HG03135 (cell line): ENCODE data around the gene SETD1B.

Source experiments
- ATAC-seq: cut with Tn5 transposase; IDR thresholded peaks from one replicate; pipeline ENCODE4 v1.9.1; 2021; ENCODE audit warnings: mild to moderate bottlenecking, moderate library complexity; ENCODE audit not compliant: unreplicated experiment

Gene SETD1B

DNA sequence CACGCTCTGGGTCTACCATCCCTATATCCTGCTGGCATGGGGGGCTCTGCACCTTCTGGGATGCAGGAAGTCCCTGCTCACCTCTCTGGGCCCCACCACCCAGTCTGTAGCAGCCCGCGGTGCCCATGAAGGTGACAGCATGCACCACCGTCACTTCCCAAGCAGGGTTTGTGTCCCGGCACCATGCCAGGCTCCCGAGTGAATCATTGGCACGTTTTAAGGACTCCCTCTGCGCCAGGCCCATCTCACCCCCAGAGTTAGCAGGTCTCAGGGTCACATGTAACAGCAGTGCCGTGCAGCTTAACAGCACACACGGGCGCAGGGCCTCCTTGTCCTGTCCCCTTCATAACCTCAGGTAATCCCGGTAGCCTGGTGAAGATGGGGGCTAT lies 19.9 kb downstream of the SETD1B start:
- ATAC-seq = no peak

DNA sequence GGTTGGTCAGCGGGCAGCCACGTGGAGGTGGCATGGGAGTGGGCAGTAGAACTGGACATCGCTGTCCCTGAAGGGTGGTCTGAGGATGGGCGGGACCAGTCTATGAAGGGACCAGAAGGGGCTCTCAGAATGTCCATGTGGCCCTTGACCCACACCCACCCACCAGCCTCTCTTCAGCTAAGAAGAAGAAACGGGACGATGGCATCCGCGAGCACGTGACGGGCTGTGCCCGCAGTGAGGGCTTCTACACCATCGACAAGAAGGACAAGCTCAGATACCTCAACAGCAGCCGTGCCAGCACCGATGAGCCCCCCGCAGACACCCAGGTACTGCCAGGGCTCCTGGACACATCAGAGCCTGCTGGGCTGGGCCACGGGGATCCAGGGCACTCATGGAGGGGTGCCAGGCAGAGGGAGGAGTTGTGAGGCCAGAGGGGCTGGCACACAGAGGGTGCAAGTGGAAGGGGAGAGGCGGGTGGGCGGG lies 21.3 kb downstream of the SETD1B start:
- no peak for ATAC-seq

DNA sequence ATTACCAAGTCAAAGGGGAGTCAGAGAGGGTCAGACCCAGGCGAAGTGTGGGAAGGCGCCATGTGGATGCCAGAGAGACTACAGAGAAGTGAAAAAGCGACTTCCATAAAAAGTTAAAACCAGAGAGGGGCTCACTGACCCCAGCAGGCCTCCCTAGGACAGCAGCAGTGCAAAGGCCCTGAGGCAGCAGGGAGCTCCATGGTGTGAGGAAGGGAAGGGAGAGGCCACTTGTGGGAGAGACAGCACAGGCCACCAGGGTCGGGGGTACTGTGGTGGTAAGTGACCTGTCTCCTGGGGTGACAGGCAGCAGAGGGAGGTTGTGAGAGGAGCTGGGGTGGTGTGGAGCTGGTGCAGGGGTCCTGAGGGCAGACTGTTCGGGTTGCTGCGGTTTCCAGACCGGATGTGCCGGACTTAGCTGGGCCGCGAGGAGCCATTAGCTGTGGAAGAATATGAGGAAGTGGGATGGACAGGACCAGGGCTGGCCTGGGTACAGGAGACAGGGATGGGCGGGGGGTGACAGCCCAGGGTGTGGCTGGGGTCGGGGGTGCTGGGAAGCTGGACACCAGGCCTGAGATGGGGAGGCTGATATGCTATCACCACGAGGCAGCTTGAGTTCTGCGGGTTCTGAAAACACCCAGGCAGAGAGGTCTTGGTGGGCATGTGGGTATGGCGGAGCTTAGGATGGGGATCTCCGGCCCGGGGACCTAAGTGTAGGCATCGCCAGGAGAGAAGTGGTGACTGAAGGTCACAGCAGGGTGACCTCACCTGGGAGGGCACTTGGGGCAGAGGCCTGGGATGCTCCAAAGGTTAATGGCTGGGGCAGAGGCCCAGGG lies 22.7 kb downstream of the SETD1B start:
- ATAC-seq = no peak

DNA sequence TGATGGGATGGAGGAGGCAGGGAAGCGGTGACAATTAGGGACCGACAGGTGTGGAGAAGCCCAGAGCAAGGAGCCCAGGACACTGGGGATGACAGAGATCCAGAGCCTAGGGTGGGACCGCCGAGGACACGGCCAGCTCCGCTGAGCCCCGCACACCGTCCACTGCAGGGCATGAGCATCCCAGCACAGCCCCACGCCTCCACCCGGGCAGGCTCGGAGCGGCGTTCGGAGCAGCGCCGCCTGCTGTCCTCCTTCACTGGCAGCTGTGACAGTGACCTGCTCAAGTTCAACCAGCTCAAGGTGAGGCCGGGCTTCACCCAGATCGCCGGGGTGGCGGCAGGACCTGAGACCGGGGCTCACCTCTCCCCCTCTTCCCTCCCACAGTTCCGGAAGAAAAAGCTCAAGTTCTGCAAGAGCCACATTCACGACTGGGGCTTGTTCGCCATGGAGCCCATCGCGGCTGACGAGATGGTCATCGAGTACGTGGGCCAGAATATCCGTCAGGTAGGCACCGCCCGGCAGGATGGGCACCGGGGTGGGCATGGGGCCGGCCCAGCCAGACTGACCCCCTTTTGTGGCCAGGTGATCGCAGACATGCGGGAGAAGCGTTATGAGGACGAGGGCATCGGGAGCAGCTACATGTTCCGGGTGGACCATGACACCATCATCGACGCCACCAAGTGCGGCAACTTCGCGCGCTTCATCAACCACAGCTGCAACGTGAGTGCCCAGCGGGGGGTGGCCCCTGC lies 23.7 kb downstream of the SETD1B start:
- no peak for ATAC-seq

DNA sequence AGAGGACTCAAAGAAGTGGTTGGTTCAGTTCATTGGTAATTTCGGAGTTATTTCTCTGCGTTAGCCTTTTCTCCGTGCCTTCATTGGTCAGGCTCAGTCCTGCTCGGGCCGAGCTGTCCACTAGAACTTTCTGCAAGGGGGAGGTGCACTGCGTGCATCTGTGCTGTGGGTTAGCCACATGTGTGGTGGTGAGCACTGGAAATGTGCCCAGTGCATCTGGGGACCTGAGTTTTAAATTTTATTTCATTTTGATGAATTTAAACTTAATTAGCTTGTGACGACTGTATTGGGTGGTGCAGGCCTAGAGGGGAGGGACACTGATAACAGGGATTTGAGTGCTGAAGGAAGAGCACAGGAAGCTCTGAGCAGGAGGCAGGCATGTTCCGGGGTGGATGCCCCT lies 24.5 kb downstream of the SETD1B start:
- no peak for ATAC-seq

DNA sequence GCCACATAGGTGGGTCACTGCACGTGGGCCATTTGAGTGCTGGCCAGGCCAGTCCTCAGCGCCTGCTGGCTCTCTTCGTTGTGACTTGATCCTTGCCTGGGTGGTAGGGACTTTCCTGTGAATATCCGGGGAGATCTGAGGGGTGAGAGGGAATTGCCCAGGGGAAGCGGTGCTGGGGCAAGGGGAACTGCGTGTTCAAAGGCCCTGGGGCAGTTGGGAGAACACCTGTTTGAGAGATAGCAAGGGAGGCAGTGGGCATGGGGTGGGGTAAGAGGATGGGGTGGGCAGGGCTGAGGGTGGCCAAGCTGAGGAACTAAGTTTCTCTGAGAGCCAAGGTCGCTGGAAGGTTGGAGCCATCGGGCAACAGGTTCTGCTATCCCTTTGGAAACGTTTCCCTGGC lies 25.0 kb downstream of the SETD1B start:
- ATAC-seq = no peak

DNA sequence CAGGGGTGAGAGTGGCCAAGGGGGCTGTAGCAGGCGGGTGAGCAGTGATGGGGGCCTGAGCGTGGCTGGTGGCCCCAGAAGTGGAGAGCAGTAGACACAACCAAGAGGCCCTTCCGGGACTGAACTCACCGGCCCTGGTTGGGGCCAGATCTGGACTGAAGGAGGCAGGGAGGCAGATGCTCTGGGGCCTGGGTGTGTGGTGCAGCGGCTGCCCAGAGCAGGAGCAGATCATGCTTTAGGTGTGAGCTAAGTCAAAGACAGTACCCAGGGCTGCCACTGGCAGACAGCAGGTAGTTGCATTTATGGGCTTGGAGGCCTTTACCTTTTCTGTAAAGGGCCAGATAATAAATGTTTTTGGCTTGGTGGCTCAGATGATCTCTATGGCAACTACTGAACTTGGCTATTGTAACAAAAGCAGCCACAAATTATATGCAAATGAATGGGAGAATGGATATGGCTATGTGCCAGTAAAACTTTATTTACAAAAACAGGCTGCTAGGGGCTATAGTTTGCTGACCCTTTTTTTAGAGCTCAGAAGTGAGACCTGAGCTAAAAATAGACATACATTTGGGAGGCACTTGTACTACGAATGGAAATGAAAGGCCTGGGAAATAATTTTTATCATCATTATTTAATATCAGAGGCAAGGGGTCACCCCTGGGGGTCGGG lies 25.6 kb downstream of the SETD1B start:
- no peak for ATAC-seq

DNA sequence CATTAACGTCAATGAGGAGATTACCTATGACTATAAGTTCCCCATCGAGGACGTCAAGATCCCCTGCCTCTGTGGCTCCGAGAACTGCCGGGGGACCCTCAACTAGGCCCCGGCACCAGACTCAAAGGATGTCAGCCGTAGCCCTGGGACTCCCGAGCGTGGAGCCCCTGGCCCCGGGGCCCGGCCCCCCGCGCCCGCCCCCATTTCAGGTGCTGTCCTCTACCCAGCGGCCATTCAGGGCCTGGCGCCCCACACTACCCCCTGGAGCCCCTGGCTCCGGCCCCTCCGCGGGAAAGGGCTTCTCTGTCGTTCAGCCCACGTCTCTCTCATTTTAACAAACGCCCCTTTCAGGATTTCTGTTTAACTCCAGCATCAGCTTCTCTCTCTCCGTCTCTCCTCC lies 26.3 kb downstream of the SETD1B start:
- no peak for ATAC-seq

DNA sequence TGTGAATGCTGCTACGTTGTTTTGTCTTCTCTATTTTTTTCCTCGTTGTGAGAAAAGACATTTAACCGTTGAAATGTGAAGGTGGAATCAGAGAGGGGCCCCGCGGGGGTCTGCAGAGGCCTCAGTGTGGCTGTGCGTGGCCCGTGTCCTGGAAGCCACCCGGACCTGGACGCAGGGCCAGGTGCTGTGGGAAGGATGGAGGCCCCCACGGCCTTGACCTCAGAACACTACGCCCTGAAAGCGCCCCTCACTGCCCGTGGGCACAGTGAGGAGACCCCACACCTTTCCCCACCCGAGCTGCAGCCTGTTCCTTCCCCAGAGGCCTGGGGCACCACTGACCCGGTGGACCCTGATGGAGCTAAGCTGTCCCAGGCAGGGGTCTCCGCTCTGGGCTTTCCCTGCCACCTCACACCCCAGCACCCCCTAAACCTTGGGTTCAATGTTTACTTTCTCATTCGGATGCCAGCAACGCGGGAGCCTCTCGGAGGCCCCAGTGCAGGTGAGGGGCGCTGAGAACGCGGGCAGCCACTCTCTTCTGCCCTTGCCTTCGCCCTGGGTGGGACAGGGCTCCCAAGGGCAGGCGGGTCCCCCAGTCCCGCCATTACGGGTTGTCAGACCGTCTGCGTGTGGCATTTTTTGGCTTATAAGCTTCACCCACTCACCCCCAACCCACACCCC lies 26.9 kb downstream of the SETD1B start:
- ATAC-seq = no peak

DNA sequence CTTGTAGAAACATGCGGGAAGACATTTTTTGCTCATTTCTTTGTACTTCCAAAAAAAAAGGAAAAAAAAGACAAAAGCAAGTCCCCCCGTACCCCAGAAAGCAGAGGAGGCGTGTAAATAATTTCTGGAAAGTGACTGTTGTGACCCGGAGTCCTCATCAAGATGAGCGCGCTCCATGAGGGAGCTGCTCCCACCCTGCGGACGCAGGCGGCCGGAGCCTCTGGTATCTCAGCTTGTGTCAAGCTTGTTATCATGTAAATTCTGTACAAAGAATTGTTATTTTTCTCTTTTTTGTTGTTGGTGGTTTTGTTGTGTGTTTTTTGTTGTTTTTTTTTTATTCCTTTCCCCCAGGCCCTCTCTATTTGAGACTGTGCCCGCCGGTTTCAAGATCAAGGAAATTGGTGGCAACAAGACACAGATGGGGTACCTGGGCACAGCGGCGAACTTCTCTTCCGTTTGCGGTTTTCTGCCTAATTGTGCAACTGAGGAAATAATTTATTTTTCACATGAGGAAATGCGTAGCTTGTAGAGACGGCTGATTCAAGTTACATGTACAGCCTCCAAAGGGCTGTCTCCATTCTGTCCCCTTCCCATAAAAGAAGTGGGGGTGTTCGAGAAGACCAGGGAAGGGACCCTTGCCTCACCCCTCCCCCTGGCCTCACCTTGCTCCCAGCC lies 27.9 kb downstream of the SETD1B start:
- no peak for ATAC-seq

DNA sequence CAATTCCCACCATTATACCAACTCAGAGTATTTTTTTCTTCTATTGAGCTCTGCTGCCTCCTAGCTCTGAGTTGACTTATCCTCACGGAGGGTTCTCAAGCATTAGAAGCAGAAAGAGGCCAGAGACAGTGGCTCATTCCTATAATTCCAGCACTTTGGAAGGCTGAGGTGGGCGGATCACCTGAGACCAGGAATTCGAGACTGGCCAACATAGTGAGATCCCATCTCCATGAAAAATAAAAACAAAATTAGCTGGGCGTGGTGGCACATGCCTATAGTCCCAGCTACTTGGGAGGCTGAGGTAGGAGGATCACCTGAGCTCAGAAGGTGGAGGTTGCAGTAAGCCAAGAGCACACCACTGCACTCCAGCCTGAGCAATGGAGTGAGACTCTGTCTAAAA lies 33.9 kb downstream of the SETD1B start:
- no peak for ATAC-seq

DNA sequence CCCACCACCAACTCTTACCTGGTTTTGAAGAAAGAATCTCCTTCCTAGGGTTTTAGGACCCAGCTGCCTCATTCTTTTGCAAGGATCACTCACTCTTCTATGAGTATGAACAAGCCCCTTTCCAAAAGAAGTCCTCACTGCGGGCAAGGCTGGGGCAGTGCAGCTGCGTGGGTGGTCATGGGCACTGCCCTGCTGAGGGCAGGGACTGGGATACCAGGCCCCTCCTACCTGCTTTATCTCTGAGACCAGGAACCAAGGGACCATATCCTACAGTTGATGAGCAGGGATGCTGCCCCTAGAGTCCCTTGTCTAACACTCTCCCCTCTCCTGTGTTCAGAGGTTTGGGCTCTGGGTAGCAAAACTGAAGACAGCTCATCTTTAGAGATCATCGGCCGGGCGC lies 34.3 kb downstream of the SETD1B start:
- no peak for ATAC-seq

DNA sequence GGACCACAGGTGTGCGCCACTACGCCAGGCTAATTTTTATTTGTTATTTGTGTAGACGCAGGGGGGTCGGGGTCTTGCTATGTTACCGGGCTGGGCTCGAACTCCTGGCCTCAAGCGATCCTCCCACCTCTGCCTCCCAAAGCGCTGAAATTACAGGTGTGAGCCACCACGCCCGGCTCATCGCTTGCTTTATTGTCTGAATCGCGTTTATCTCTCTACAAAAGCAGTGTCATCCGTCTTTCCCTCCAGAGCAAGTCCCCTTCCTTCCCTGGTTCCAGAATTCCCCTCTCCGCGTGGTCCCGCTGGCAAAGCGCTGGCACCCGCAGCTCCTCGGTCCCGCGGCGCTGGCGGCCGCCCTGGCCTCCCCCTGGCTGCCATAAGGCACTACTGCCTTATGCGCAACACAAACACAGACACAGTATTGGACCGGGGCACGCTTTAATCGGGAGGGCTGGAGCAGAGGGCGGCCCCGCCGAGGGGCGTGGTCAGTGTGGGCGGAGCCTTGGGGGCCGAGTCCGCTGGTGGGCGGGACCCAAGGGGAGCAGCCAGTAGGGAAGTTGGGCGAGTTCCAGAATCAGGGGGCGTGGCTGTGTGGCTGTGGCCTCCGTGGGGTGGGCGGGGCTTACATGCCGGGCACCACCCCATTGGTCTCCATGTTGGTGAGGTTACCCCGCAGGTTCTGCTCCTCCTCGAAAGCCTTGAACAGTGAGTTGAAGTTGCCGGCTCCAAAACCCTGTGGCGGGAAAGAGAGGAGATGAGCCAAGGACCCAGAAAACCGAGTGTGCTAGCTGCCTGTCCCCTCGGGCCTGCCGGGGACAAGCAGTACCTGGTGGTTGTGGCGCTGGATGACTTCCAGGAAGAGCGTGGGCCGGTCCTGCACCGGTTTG lies 35.5 kb downstream of the SETD1B start:
- peak; percentile 89 for ATAC-seq

DNA sequence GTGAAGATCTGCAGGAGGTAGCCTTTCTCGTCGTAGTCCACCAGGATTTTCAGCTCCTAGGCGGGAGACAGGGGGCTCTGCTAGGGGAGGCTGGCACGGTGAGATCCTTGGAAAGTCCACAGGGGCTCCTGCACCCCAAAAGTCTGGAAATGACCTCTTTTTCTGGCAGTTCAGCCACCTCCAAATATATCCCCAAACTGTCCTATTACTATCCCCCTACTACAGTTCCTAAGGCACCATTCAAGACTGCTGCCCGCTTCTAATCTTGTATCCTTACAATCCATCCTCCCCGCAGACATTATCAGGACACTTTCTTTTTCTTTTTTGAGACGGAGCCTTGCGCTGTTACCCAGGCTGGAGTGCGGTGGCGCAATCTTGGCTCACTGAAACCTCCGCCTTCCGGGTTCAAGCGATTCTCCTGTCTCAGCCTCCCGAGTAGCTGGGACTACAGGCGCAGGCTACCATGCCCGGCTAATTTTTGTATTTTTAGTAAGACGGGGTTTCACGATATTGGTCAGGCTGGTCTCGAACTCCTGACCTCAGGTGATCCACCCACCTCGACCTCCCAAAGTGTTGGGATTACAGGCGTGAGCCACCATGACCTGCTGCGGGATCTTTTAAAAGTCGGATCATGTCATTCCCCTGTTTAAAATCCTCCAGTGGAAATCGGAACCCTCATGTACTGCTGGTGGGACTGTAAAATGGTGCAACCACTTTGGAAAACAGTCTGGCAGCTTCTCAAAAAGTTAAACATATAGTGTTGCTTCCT lies 36.4 kb downstream of the SETD1B start:
- ATAC-seq = no peak

DNA sequence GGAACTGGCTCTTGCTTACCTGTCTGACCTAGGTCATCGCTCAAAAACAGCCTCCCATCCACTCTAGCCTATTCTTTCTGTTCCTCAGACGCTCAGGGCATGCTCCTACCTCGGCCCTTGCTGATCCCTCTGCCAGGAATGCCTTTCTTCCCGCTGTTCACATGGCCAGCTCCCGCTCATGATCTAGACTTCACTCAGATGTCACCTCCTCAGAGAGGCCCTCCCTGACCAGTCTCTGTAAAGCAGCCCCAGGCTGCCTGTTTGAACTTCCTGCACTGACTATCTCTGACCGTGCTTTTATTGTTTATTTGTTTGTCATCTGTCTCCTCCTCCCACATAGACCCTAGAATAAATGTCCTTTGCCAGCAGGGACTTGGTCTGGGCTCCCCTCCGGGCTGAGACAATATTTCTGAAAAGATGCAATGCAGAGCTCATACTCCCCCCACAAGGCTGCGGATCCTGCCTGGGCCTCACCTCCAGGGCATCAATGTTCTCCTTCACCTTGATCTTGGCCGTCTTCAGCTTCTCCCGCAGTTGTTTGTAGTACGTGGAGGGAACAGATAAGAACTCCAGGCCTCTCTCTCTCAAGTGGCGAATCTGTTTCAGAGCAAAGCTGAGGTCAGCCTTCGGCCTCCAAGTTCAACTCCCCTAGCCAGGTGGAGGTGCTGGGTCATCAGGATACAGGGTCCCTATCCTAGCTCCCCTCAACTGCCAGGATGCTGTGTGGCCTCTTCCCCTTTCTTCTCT lies 39.6 kb downstream of the SETD1B start:
- ATAC-seq = no peak

DNA sequence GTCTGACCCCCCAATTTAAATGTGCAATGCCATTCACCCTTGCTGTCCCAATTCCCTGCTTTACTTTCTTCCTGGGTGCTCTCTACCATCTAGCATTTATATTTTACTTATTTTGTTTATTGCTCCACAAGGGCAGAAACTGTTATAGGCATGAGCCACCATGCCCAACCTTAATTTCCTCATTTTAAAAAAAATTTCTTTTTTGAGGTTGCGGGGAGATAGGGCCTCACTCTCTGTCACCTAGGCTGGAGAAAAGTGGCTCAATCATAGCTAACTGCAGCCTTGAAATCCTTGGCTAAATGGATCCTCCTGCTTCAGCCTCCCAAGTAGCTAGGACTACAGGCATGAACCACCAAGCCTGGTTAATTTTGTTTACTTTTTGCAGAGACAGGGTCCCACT lies 41.9 kb downstream of the SETD1B start:
- ATAC-seq = no peak

DNA sequence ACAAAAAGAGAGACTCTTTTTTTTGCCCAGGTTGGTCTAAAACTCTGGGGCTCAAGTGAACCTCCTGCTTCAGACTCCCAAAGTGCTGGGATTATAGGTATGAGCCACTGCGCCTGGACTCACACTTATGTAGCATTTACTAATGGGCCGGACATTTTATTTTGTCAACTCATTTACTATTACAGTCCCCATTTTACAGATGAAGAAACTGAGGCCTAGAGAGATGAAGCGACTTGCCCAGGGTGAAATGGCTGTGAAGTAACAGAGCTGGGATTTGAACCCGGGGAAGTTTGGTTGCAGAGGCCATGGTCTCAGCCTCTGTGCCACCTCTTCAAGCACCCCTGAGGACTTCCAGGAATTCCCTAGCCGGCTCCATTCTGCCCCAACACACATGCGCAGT lies 45.4 kb downstream of the SETD1B start:
- no peak for ATAC-seq

DNA sequence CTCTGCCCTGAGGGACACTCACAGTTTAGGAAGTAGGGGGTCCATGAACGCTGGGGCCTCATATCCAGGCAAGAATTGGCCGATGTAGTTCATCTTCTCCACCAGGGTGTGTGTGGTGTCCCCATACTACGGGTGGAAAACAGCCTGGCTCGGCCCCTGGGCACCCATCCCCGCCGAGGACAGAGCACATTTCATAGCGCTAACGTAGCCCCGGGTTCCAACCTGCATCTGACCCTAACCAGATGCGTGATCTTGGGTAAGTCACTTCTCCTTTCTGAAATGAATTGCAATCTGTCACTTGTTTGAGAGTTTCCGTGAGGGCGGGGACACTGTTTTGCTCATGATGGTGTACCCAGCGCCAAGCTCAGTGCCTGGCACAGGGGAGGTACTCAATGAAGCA lies 45.9 kb downstream of the SETD1B start:
- ATAC-seq = no peak
